OCI-LY1 (cell line): ENCODE results near the gene PCK2.

Experiments used
- H2AFZ ChIP-seq: fragments of 200-600 bp; sonication (generic), shearing (Covaris generic); 2 replicates; pipeline ENCODE4 v1.6.0; 2014; ENCODE audit warnings: antibody characterized with exemption, mild to moderate bottlenecking, low read length
- H3F3A ChIP-seq: fragments of 200-600 bp; sonication (generic), shearing (Covaris generic); 2 replicates; pipeline ENCODE4 v1.6.0; 2014; ENCODE audit warnings: mild to moderate bottlenecking, antibody characterized with exemption, low read length, moderate library complexity; ENCODE audit not compliant: insufficient read depth
- H3K27ac ChIP-seq: fragments of 200-600 bp; sonication (generic); 2 replicates; pipeline ENCODE4 v1.5.1; 2014; ENCODE audit warnings: low read length, mixed run types, mild to moderate bottlenecking, low read depth; ENCODE audit not compliant: poor library complexity, severe bottlenecking
- H3K27me3 ChIP-seq: fragments of 200-600 bp; sonication (generic); 2 replicates; pipeline ENCODE4 v1.6.0; 2014; ENCODE audit warnings: antibody characterized with exemption, mild to moderate bottlenecking, low read length, moderate library complexity; ENCODE audit not compliant: insufficient read depth
- H3K36me3 ChIP-seq: fragments of 200-600 bp; sonication (generic); 2 replicates; pipeline ENCODE4 v1.6.1; 2014; ENCODE audit warnings: mild to moderate bottlenecking, antibody characterized with exemption, low read length, moderate library complexity, mixed read lengths; ENCODE audit not compliant: insufficient read depth
- H3K4me1 ChIP-seq: fragments of 200-600 bp; sonication (generic); 2 replicates; pipeline ENCODE4 v1.5.1; 2014; ENCODE audit warnings: mild to moderate bottlenecking, low read length, moderate library complexity; ENCODE audit not compliant: insufficient read depth, severe bottlenecking
- H3K4me2 ChIP-seq: fragments of 200-600 bp; sonication (generic), shearing (Covaris generic); 2 replicates; pipeline ENCODE4 v1.6.1; 2014; ENCODE audit warnings: low read length
- H3K4me3 ChIP-seq: fragments of 200-600 bp; sonication (generic); 2 replicates; pipeline ENCODE4 v1.5.1; 2014; ENCODE audit warnings: low read length, low read depth, mild to moderate bottlenecking, mixed read lengths; ENCODE audit not compliant: poor library complexity, severe bottlenecking
- H3K79me2 ChIP-seq: fragments of 200-600 bp; shearing (Covaris generic); 2 replicates; pipeline ENCODE4 v1.6.1; 2016; ENCODE audit warnings: mixed run types, low read length, mixed read lengths; ENCODE audit not compliant: insufficient read depth
- H3K9ac ChIP-seq: fragments of 200-600 bp; sonication (generic), shearing (Covaris generic); 2 replicates; pipeline ENCODE4 v1.6.1; 2014; ENCODE audit warnings: mild to moderate bottlenecking, low read length, mixed read lengths
- H3K9me2 ChIP-seq: fragments of 200-600 bp; sonication (generic), shearing (Covaris generic); 2 replicates; pipeline ENCODE4 v1.6.1; 2014; ENCODE audit warnings: low read depth, mild to moderate bottlenecking, low read length, mixed read lengths
- H3K9me3 ChIP-seq: fragments of 200-600 bp; shearing (Covaris generic); 2 replicates; pipeline ENCODE4 v1.6.1; 2014; ENCODE audit warnings: low read length, mixed read lengths
- H4K20me1 ChIP-seq: fragments of 200-600 bp; sonication (generic), shearing (Covaris generic); 2 replicates; pipeline ENCODE4 v1.6.0; 2016; ENCODE audit warnings: mild to moderate bottlenecking, low read length; ENCODE audit not compliant: insufficient read depth
- EZH2 ChIP-seq: fragments of 200-600 bp; sonication (generic), shearing (Covaris generic); IDR thresholded peaks from 2 replicates; pipeline ENCODE4 v1.8.0; 2017; ENCODE audit warnings: borderline replicate concordance, mixed run types, mild to moderate bottlenecking, antibody characterized with exemption, low read length, moderate library complexity, mixed read lengths
- TF ChIP-seq, protein P1 (sequence below): fragments of 200-600 bp; sonication (generic), shearing (Covaris generic); IDR thresholded peaks from 2 replicates; pipeline ENCODE4 v1.5.1; 2017; ENCODE audit warnings: mild to moderate bottlenecking, antibody characterized with exemption, low read length, moderate library complexity, mixed read lengths

The PCK2 gene

DNA sequence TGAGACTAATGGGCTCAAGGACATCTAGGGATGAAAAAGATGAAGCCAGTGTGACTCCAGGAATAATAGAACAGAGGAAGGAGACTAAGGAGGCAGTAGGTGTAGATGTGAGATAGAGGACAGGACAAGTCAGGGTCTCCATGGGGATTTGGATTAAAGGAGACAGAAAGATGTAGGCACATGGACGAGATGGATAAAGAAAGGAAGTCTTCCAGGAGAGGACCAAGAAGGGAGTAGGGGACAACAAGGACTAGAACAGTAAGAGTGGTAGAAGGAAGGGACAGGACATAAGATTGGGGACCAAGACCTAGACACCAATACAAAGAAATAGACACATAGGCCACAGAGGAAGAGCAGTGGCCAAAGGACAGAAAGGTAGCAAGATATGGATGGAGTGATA is 7.1 kb upstream of the PCK2 start:
- Histone ChIP-seq H3K9me2 (no peaks in the 10 kb centered on the region), H3K36me3 (no peaks in the 10 kb centered on the region), H3K27ac (no peak overlapping the region), H3K79me2 (no peaks in the 10 kb centered on the region), H3K4me1 (no peaks in the 10 kb centered on the region), H3K9ac (no peak overlapping the region), H3K4me2 (no peak overlapping the region), H3K27me3 (0 out of 2 replicates have a peak, but pooled peaks cover 7% of the 10 kb centered on the region), H2AFZ (no peak overlapping the region), H3K4me3 (no peak overlapping the region), H3F3A (no peaks in the 10 kb centered on the region), H4K20me1 (no peaks in the 10 kb centered on the region), H3K9me3 (no peaks in the 10 kb centered on the region)
- TF ChIP-seq, protein P1, sequence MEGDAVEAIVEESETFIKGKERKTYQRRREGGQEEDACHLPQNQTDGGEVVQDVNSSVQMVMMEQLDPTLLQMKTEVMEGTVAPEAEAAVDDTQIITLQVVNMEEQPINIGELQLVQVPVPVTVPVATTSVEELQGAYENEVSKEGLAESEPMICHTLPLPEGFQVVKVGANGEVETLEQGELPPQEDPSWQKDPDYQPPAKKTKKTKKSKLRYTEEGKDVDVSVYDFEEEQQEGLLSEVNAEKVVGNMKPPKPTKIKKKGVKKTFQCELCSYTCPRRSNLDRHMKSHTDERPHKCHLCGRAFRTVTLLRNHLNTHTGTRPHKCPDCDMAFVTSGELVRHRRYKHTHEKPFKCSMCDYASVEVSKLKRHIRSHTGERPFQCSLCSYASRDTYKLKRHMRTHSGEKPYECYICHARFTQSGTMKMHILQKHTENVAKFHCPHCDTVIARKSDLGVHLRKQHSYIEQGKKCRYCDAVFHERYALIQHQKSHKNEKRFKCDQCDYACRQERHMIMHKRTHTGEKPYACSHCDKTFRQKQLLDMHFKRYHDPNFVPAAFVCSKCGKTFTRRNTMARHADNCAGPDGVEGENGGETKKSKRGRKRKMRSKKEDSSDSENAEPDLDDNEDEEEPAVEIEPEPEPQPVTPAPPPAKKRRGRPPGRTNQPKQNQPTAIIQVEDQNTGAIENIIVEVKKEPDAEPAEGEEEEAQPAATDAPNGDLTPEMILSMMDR: no peak
- no peak for TF ChIP-seq EZH2

DNA sequence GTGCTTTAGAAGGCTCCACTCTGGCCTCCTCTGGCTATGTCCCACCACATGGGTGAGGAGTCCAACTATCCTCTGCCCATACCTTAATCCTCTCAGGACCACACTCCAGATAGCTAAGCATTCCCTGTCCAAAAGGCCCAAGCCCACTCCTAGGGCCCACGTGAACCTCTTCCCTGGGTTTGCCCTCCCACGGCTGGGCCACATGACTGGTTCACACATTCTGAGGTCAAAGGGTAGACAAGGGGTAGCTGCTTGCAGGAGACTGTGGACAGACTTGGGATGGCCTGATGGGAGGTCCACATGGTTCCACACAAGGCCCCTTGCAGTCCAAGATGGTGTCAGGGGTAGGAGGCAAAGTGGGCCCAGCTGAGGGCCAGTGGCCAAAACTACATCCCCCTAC is 6.0 kb upstream of the PCK2 start:
- Histone ChIP-seq H3F3A (no peaks in the 10 kb centered on the region), H3K9me3 (no peaks in the 10 kb centered on the region), H3K27ac (no peak overlapping the region), H3K27me3 (no peaks in the 10 kb centered on the region), H3K79me2 (no peaks in the 10 kb centered on the region), H3K4me2 (no peak overlapping the region), H3K36me3 (no peaks in the 10 kb centered on the region), H3K4me3 (no peak overlapping the region), H3K9ac (no peak overlapping the region), H3K4me1 (no peaks in the 10 kb centered on the region), H2AFZ (no peak overlapping the region), H3K9me2 (no peaks in the 10 kb centered on the region), H4K20me1 (no peaks in the 10 kb centered on the region)
- no peak for TF ChIP-seq EZH2

DNA sequence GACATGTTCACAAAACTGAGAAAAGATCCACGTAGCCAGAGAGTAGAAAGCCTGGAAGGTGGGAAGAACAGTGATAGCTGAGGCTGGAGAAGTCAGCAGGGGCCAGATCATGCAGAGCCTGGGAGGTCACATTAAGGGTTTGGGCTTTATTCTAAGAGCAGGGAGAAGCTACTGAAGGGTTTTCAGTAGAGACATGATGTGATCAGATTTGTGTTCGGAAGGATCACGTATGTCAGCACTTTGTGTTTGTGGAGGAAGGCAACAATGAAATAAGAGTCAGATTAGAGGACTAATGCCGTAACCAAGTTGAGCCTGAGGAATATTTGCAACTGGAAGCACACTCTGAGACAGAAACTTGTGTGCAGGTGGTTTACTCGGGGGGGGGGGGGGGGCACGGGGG is 4.2 kb upstream of the PCK2 start:
- Histone ChIP-seq H3K9me2 (no peaks in the 10 kb centered on the region), H3K36me3 (no peaks in the 10 kb centered on the region), H3K4me3 (no peak overlapping the region), H2AFZ (no peak overlapping the region), H3K27ac (no peak overlapping the region), H3K27me3 (no peaks in the 10 kb centered on the region), H3K9ac (no peak overlapping the region), H3K4me2 (no peak overlapping the region), H3F3A (no peaks in the 10 kb centered on the region), H3K9me3 (no peaks in the 10 kb centered on the region), H3K4me1 (peaks cover 8% of the 10 kb centered on the region), H3K79me2 (no peaks in the 10 kb centered on the region), H4K20me1 (no peaks in the 10 kb centered on the region)
- TF ChIP-seq, protein P1: no peak
- TF ChIP-seq EZH2: no peak

DNA sequence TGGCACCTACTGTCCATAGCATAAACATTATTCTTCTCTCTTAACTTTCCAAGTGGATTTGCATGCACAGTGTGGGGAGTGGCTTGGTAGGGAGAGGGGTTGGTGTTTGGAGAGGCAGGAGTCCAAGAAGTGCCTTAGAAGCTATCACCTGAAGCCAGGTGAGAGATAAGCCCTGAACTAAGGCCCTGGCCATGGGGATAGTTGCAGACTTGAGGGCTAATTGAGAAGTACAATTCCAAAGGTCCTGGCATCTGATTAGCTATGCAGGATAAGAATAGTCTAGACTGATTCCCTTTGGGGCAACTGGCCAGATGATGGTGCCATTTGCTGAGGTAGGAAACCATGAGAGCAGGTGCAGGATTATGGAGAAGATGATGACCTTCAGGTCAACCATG is 2.0 kb upstream of the PCK2 start:
- no peaks in the 10 kb centered on the region for H4K20me1 ChIP-seq
- H3K4me3 ChIP-seq: no peak overlapping the region
- no peak overlapping the region for H3K27ac ChIP-seq
- H2AFZ ChIP-seq: no peak overlapping the region
- peaks cover 19% of the 10 kb centered on the region for H3K4me1 ChIP-seq
- no peaks in the 10 kb centered on the region for H3K27me3 ChIP-seq
- no peak overlapping the region for H3K9ac ChIP-seq
- H3K36me3 ChIP-seq: no peaks in the 10 kb centered on the region
- TF ChIP-seq, protein P1: no peak
- no peak for TF ChIP-seq EZH2
- no peaks in the 10 kb centered on the region for H3K9me2 ChIP-seq
- H3K79me2 ChIP-seq: no peaks in the 10 kb centered on the region
- no peaks in the 10 kb centered on the region for H3F3A ChIP-seq
- no peaks in the 10 kb centered on the region for H3K9me3 ChIP-seq
- H3K4me2 ChIP-seq: no peak overlapping the region
